HG02840 (cell line): ENCODE data around the gene LPAR2.
"Not testable (repeated sequence)": the region's sequence is repeated elsewhere in the genome, so short reads cannot be mapped to it uniquely, and the experiment has no call there.

Experiments used
- ATAC-seq: cut with Tn5 transposase; IDR thresholded peaks from one replicate; pipeline ENCODE4 v1.9.1; 2021; ENCODE audit warnings: mild to moderate bottlenecking, moderate library complexity, moderate number of reproducible peaks; ENCODE audit not compliant: unreplicated experiment, low FRiP score

The LPAR2 gene

GRCh38 chr19:19627621-19628500 lies at the start of gene LPAR2:
Gene LPAR2 (minus strand): TSS chr19:19628220. CDS start chr19:19627275, 945 bp downstream.
- no peak for ATAC-seq

- no peak for ATAC-seq
These were observed 49.6 kb upstream of the LPAR2 start for GRCh38 chr19:19677579-19677978.

GRCh38 chr19:19674315-19674714 lies 46.3 kb upstream of the LPAR2 start:
- no peak for ATAC-seq

- ATAC-seq = no peak
These were observed 44.8 kb upstream of the LPAR2 start for GRCh38 chr19:19672816-19673215.

GRCh38 chr19:19670070-19670551 lies 42.1 kb upstream of the LPAR2 start:
- ATAC-seq = no peak

GRCh38 chr19:19668230-19669012 lies 40.4 kb upstream of the LPAR2 start, which contains the start of gene ZNF101:
Gene ZNF101 (plus strand): TSS chr19:19668839. CDS start chr19:19668964, 125 bp downstream.
- ATAC-seq = peak; percentile 55

GRCh38 chr19:19665420-19665948 lies 37.5 kb upstream of the LPAR2 start:
- ATAC-seq = not testable (repeated sequence)

- peak; percentile 73 for ATAC-seq
These were observed 35.5 kb upstream of the LPAR2 start, which contains the start of gene ATP13A1 for GRCh38 chr19:19663256-19664120. Gene ATP13A1 (minus strand): TSS chr19:19663676. CDS start chr19:19663666, 10 bp downstream.

- peak; percentile 16 for ATAC-seq
These were observed 34.8 kb upstream of the LPAR2 start for GRCh38 chr19:19662871-19663255.

GRCh38 chr19:19662344-19662743 lies 34.3 kb upstream of the LPAR2 start:
- ATAC-seq = no peak

GRCh38 chr19:19661675-19662251 lies 33.7 kb upstream of the LPAR2 start:
- no peak for ATAC-seq

- ATAC-seq = no peak
These were observed 33.2 kb upstream of the LPAR2 start for GRCh38 chr19:19661141-19661674.

GRCh38 chr19:19659646-19660245 lies 31.7 kb upstream of the LPAR2 start:
- no peak for ATAC-seq

GRCh38 chr19:19657397-19657783 lies 29.4 kb upstream of the LPAR2 start:
- ATAC-seq = no peak

- no peak for ATAC-seq
These were observed 28.7 kb upstream of the LPAR2 start for GRCh38 chr19:19656451-19657396.

GRCh38 chr19:19655641-19656343 lies 27.8 kb upstream of the LPAR2 start:
- no peak for ATAC-seq

- no peak for ATAC-seq
These were observed 27.1 kb upstream of the LPAR2 start for GRCh38 chr19:19655051-19655594.
